Upper lobe of left lung (tissue), 4 donors: Measurements from ENCODE around the gene TPRG1.

Experiments used
- EP300 ChIP-seq, 4 donors: sonication (generic); formaldehyde crosslinking; IDR thresholded peaks; one replicate each; pipeline ENCODE4 v1.5.1; 2017; ENCODE audit warnings: antibody characterized with exemption in 4 of 4, control low read depth in 2 of 4
- POLR2A ChIP-seq, 4 donors: fragments of 450-650 bp; IDR thresholded peaks; one replicate each; pipeline ENCODE4 v1.5.1; 2016 to 2017; ENCODE audit warnings: antibody characterized with exemption in 4 of 4, mild to moderate bottlenecking in 2 of 4
- POLR2AphosphoS5 ChIP-seq, 2 donors: sonication (generic); formaldehyde crosslinking; IDR thresholded peaks; one replicate each; pipeline ENCODE4 v1.5.1; 2017; ENCODE audit warnings: antibody characterized with exemption in 2 of 2

DNA sequence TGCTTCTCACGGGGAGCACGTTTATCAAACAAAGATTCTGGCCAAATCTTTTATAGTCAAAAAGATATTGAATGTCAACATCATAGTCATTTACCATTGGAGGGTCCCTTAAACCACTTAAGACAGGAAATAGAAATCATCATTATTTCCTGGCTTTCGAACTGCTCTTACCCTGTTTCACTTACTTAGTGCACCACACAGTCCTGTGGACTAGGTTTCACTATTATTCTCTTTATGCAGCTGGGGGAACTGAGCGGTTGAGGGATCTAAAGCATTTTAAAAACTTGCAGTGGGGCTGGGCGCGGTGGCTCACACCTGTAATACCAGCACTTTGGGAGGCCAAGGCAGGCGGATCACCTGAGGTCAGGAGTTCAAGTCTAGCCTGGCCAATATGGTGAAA is 13.7 kb upstream of the TPRG1 start:
- TF ChIP-seq POLR2AphosphoS5 (IDR thresholded peaks at IDR 0.05) = no peak
- TF ChIP-seq EP300 (IDR thresholded peaks at IDR 0.05) = no peak
- TF ChIP-seq POLR2A (IDR thresholded peaks at IDR 0.05) = no peak
